HL-60 (cell line): ENCODE measurements around the gene COG8.

Source experiments
- CTCF ChIP-seq: IDR thresholded peaks from one replicate; pipeline ENCODE4 v1.5.1; 2011; ENCODE audit warnings: low read length, control low read depth, inconsistent platforms; ENCODE audit not compliant: insufficient read depth
- REST ChIP-seq: IDR thresholded peaks from 2 replicates; pipeline ENCODE4 v1.6.1; 2012; ENCODE audit warnings: low read depth; ENCODE audit not compliant: insufficient replicate concordance

- peak; percentile 88 for TF ChIP-seq CTCF
- TF ChIP-seq REST: no peak
Observed at GRCh38 chr16:69310653-69311532, 28.5 kb downstream of the COG8 start, which contains the start of gene VPS4A.
